Measurements from ENCODE around the gene MORN1.
A peak's percentile ranks its signal among the peaks of the same experiment; 100 is the strongest.

The MORN1 gene

GRCh38 chr1:2274231-2274928, 117.0 kb downstream of the MORN1 start:
- Mint-ChIP-seq H3K36me3 (ENCODE audit: low read depth) (peaks cover 73% of the 10 kb centered on the region), H3K4me3 (no peak overlapping the region), H3K27me3 (no peaks in the 10 kb centered on the region), H3K9me3 (no peaks in the 10 kb centered on the region), H3K27ac (no peak overlapping the region), H3K4me1 (ENCODE audit: low read depth) (peaks cover 96% of the 10 kb centered on the region)
- intact Hi-C loops (cut with micrococcal nuclease), result no loop called here

- Mint-ChIP-seq H3K4me1 (ENCODE audit: low read depth) (peaks cover 96% of the 10 kb centered on the region), H3K27ac (no peak overlapping the region)
These were observed 117.8 kb downstream of the MORN1 start for GRCh38 chr1:2273401-2274090.

GRCh38 chr1:2272686-2273400, 118.5 kb downstream of the MORN1 start:
- Mint-ChIP-seq H3K4me1 (ENCODE audit: low read depth) (peaks cover 94% of the 10 kb centered on the region), H3K27ac (no peak overlapping the region)

More at GRCh38 chr1:2273401-2274090, 117.8 kb downstream of the MORN1 start:
- intact Hi-C loops (cut with micrococcal nuclease), result no loop called here
- H3K27me3 Mint-ChIP-seq, result no peaks in the 10 kb centered on the region
- no peaks in the 10 kb centered on the region for H3K9me3 Mint-ChIP-seq
- H3K4me3 Mint-ChIP-seq, result no peak overlapping the region
- peaks cover 73% of the 10 kb centered on the region for H3K36me3 Mint-ChIP-seq (ENCODE audit: low read depth)

GRCh38 chr1:2271841-2272655, 119.3 kb downstream of the MORN1 start:
- no peaks in the 10 kb centered on the region for H3K27me3 Mint-ChIP-seq
- peaks cover 73% of the 10 kb centered on the region for H3K36me3 Mint-ChIP-seq (ENCODE audit: low read depth)
- H3K4me1 Mint-ChIP-seq (ENCODE audit: low read depth), result peaks cover 94% of the 10 kb centered on the region
- intact Hi-C loops (cut with micrococcal nuclease), result no loop called here
- no peaks in the 10 kb centered on the region for H3K9me3 Mint-ChIP-seq
- H3K27ac Mint-ChIP-seq, result no peak overlapping the region
- peak overlapping the region; percentile 0 for H3K4me3 Mint-ChIP-seq

More at GRCh38 chr1:2272686-2273400, 118.5 kb downstream of the MORN1 start:
- intact Hi-C loops (cut with micrococcal nuclease), result no loop called here
- Mint-ChIP-seq H3K9me3 (no peaks in the 10 kb centered on the region), H3K4me3 (no peak overlapping the region), H3K27me3 (no peaks in the 10 kb centered on the region), H3K36me3 (ENCODE audit: low read depth) (peaks cover 73% of the 10 kb centered on the region)
